ENCODE results near the gene EFCAB10.

- TF ChIP-seq MAZ (IDR thresholded peaks at IDR 0.05; ENCODE audit: borderline replicate concordance, low read depth, low read length): no peak
- TF ChIP-seq MYC (IDR thresholded peaks at IDR 0.05; ENCODE audit: borderline replicate concordance, low read length): no peak
- TF ChIP-seq JUNB (IDR thresholded peaks at IDR 0.05): no peak
- TF ChIP-seq USF2 (IDR thresholded peaks at IDR 0.05): no peak
- no peak for TF ChIP-seq REST (IDR thresholded peaks at IDR 0.05)
- TF ChIP-seq CTCF (IDR thresholded peaks at IDR 0.05): no peak
- no peak for TF ChIP-seq MAX (IDR thresholded peaks at IDR 0.05)
These were observed 36.7 kb upstream of the EFCAB10 start for GRCh38 chr7:105618016-105618296.

Measured in A549 (cell line).